ENCODE measurements around the gene NPAS3.

NPAS3 gene

GRCh38 chr14:33796356-33796755, 857.7 kb downstream of the NPAS3 start:
- in situ Hi-C loops (cut with MboI; ENCODE audit: low sequenced_read_pairs) = loop anchor here (25.0 kb wide), 1 partner anchor 1209 kb away; no protein-coding TSS in a partner anchor

GRCh38 chr14:33799705-33800570, 861.3 kb downstream of the NPAS3 start:
- in situ Hi-C loops (cut with MboI; ENCODE audit: low sequenced_read_pairs) = loop anchor here (25.0 kb wide), 1 partner anchor 1213 kb away; no protein-coding TSS in a partner anchor

GRCh38 chr14:33800735-33801163, 862.1 kb downstream of the NPAS3 start:
- in situ Hi-C loops (cut with MboI; ENCODE audit: low sequenced_read_pairs) = no loop called here

GRCh38 chr14:33802737-33803136, 864.1 kb downstream of the NPAS3 start:
- in situ Hi-C loops (cut with MboI; ENCODE audit: low sequenced_read_pairs) = no loop called here

GRCh38 chr14:33805593-33805992, 866.9 kb downstream of the NPAS3 start:
- in situ Hi-C loops (cut with MboI; ENCODE audit: low sequenced_read_pairs) = no loop called here

GRCh38 chr14:33806905-33807304, 868.2 kb downstream of the NPAS3 start:
- in situ Hi-C loops (cut with MboI; ENCODE audit: low sequenced_read_pairs) = no loop called here

GRCh38 chr14:33808187-33808586, 869.5 kb downstream of the NPAS3 start:
- in situ Hi-C loops (cut with MboI; ENCODE audit: low sequenced_read_pairs) = no loop called here

GRCh38 chr14:33809396-33809981, 870.8 kb downstream of the NPAS3 start:
- in situ Hi-C loops (cut with MboI; ENCODE audit: low sequenced_read_pairs) = no loop called here

GRCh38 chr14:33810308-33810707, 871.6 kb downstream of the NPAS3 start:
- in situ Hi-C loops (cut with MboI; ENCODE audit: low sequenced_read_pairs) = no loop called here

- in situ Hi-C loops (cut with MboI; ENCODE audit: low sequenced_read_pairs) = no loop called here
These were observed 873.0 kb downstream of the NPAS3 start for GRCh38 chr14:33811721-33812120.

- in situ Hi-C loops (cut with MboI; ENCODE audit: low sequenced_read_pairs) = no loop called here
These were observed 873.5 kb downstream of the NPAS3 start for GRCh38 chr14:33812181-33812580.

GRCh38 chr14:33812601-33813000, 873.9 kb downstream of the NPAS3 start:
- in situ Hi-C loops (cut with MboI; ENCODE audit: low sequenced_read_pairs) = no loop called here

- in situ Hi-C loops (cut with MboI; ENCODE audit: low sequenced_read_pairs) = no loop called here
These were observed 875.3 kb downstream of the NPAS3 start for GRCh38 chr14:33814010-33814409.

- in situ Hi-C loops (cut with MboI; ENCODE audit: low sequenced_read_pairs) = no loop called here
These were observed 895.2 kb downstream of the NPAS3 start for GRCh38 chr14:33833706-33834465.

GRCh38 chr14:33834466-33835260, 896.0 kb downstream of the NPAS3 start:
- in situ Hi-C loops (cut with MboI; ENCODE audit: low sequenced_read_pairs) = no loop called here

GRCh38 chr14:33835261-33835655, 896.6 kb downstream of the NPAS3 start:
- in situ Hi-C loops (cut with MboI; ENCODE audit: low sequenced_read_pairs) = no loop called here

GRCh38 chr14:33835677-33836076, 897.0 kb downstream of the NPAS3 start:
- in situ Hi-C loops (cut with MboI; ENCODE audit: low sequenced_read_pairs) = no loop called here

- in situ Hi-C loops (cut with MboI; ENCODE audit: low sequenced_read_pairs) = no loop called here
These were observed 897.7 kb downstream of the NPAS3 start for GRCh38 chr14:33836203-33836899.

- in situ Hi-C loops (cut with MboI; ENCODE audit: low sequenced_read_pairs) = no loop called here
These were observed 898.4 kb downstream of the NPAS3 start for GRCh38 chr14:33836900-33837577.
